ENCODE data around the gene SEC31A. TPM values are rescaled to one million over a fixed set of nuclear protein-coding genes. Genes with fewer than 3 reads are reported as not detected.

SEC31A gene
- total RNA-seq, 1 experiment from 2014 or later = 137 TPM

DNA sequence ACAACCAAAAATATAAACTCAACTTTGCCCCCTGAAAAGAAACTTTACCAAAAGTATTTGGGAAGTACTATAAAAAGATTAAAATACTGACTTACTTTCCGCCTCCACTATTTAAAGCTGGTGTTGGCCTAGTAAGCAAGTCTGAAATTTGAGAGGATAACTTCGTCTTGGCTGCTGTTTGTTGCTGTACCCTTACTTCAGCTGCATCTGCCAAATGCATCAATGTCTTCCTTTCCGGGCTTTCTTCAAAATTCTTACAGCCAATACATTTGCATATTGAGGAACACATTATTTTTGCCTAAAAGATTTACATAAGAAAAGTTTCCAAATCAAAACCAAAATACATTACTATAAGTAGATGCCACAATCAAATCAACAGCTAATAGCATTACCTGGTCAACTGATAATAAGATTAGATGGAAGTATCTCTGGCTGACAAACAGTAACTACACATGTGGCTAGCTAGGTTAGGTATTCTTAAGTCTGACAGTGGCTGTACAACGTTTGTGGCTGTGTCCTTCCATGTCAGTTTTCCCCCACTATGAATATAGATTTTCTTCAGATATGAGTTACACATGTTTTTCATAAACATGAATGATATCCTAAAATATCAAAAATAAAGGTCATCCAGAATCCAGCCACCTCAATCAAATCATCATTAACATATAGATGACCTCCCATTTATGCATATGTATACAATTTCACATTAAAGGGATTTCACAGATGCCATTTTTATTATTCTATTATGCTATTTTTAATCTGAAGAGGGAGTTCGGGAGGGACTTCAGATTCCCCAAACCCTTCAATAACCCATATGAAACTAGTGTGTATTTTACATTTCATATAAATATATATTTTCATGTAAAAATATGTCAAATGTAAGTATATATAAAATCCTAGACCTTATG lies 40.1 kb upstream of the SEC31A start (continued):
- TF ChIP-seq, protein P1, sequence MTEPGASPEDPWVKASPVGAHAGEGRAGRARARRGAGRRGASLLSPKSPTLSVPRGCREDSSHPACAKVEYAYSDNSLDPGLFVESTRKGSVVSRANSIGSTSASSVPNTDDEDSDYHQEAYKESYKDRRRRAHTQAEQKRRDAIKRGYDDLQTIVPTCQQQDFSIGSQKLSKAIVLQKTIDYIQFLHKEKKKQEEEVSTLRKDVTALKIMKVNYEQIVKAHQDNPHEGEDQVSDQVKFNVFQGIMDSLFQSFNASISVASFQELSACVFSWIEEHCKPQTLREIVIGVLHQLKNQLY (CRISPR knock-in tag; IDR thresholded peaks at IDR 0.05) = no peak
- TF ChIP-seq ZNF121 (CRISPR knock-in tag; IDR thresholded peaks at IDR 0.05) (no peak), ZNF423 (CRISPR knock-in tag; IDR thresholded peaks at IDR 0.05) (no peak), RORB (CRISPR knock-in tag; IDR thresholded peaks at IDR 0.05) (no peak), SOX15 (CRISPR knock-in tag; IDR thresholded peaks at IDR 0.05) (no peak)
- TF ChIP-seq, protein P2, sequence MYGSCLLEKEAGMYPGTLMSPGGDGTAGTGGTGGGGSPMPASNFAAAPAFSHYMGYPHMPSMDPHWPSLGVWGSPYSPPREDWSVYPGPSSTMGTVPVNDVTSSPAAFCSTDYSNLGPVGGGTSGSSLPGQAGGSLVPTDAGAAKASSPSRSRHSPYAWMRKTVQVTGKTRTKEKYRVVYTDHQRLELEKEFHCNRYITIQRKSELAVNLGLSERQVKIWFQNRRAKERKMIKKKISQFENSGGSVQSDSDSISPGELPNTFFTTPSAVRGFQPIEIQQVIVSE (CRISPR knock-in tag; IDR thresholded peaks at IDR 0.05; ENCODE audit: borderline replicate concordance) = no peak
- TF ChIP-seq, protein P3, sequence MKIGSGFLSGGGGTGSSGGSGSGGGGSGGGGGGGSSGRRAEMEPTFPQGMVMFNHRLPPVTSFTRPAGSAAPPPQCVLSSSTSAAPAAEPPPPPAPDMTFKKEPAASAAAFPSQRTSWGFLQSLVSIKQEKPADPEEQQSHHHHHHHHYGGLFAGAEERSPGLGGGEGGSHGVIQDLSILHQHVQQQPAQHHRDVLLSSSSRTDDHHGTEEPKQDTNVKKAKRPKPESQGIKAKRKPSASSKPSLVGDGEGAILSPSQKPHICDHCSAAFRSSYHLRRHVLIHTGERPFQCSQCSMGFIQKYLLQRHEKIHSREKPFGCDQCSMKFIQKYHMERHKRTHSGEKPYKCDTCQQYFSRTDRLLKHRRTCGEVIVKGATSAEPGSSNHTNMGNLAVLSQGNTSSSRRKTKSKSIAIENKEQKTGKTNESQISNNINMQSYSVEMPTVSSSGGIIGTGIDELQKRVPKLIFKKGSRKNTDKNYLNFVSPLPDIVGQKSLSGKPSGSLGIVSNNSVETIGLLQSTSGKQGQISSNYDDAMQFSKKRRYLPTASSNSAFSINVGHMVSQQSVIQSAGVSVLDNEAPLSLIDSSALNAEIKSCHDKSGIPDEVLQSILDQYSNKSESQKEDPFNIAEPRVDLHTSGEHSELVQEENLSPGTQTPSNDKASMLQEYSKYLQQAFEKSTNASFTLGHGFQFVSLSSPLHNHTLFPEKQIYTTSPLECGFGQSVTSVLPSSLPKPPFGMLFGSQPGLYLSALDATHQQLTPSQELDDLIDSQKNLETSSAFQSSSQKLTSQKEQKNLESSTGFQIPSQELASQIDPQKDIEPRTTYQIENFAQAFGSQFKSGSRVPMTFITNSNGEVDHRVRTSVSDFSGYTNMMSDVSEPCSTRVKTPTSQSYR (CRISPR knock-in tag; IDR thresholded peaks at IDR 0.05) = no peak

DNA sequence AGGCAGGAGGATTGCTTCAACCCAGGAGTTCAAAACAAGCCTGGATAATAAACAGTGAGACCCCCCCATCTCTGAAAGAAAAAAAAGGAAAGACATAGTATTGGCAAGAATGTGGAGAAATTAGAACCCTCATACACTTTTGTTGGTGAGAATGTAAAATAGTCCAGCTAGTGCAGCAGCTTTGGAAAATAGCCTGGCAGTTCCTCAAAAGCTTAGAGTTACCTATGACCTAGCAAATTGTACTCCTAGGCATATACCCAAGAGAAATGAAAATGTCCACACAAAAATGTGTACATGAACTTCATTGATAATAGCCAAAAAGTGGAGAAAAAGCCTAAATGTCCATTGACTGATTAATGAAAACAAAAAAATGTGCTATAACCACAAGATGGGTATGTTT lies 30.8 kb upstream of the SEC31A start:
- POLR2A ChIA-PET = no interaction called here
- TF ChIP-seq NR2C2 (CRISPR knock-in tag; IDR thresholded peaks at IDR 0.05) (no peak), JUN (CRISPR knock-in tag; IDR thresholded peaks at IDR 0.05) (no peak), ZNF138 (CRISPR knock-in tag; conservative IDR thresholded peaks at IDR 0.05) (no peak)
- TF ChIP-seq, protein P4, sequence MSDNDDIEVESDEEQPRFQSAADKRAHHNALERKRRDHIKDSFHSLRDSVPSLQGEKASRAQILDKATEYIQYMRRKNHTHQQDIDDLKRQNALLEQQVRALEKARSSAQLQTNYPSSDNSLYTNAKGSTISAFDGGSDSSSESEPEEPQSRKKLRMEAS (CRISPR knock-in tag; IDR thresholded peaks at IDR 0.05) = no peak
- no peak for ATAC-seq
- peaks cover 15% of the 10 kb centered on the region; the same call in 1 of the 2 replicates for H3K36me3 Mint-ChIP-seq
- 0 out of 2 replicates have a peak overlapping the region, but pooled peaks have one; percentile 37 for H3K27ac Mint-ChIP-seq
- H3K27me3 Mint-ChIP-seq (ENCODE audit: low read depth) = no peaks in the 10 kb centered on the region
- CTCF ChIA-PET = interaction anchor here (0.7 kb wide), 1 partner anchor 376 kb away, joined by 3 read pairs; no protein-coding TSS in a partner anchor
- no peak overlapping the region for H3K4me3 Mint-ChIP-seq
- H3K9me3 Mint-ChIP-seq = no peaks in the 10 kb centered on the region
- no peak for DNase-seq (ENCODE audit: low spot score)
- H3K4me1 Mint-ChIP-seq = peaks cover 12% of the 10 kb centered on the region

DNA sequence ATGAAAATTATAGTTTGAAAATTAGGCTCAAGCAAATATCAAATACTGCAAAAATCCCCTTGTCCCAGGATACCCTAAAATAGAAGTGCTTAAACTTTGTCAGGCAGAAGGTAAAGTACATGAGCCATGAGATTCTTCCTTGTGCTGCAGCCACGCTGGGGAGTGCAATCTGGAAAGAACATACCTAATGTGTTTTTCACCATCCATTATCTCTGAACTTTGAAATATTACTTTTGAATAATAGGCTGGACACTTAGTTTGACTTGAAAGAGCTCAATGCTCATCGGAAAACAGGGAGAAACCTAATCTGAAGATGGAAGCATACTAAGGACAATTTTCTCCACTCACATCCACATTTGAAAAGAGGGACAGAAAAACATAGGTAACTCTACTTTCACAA lies 28.4 kb upstream of the SEC31A start:
- ChIA-PET POLR2A (no interaction called here), CTCF (no interaction called here)
- Mint-ChIP-seq H3K27ac (no peak overlapping the region), H3K4me1 (peaks cover 6% of the 10 kb centered on the region), H3K4me3 (no peak overlapping the region), H3K9me3 (no peaks in the 10 kb centered on the region), H3K27me3 (ENCODE audit: low read depth) (no peaks in the 10 kb centered on the region), H3K36me3 (peaks cover 26% of the 10 kb centered on the region; the same call in 1 of the 2 replicates)
- ATAC-seq (no peak), DNase-seq (ENCODE audit: low spot score) (no peak)
- no peak for TF ChIP-seq SOX15 (CRISPR knock-in tag; IDR thresholded peaks at IDR 0.05)
- TF ChIP-seq ZNF121 (CRISPR knock-in tag; IDR thresholded peaks at IDR 0.05) = no peak
- TF ChIP-seq NFE2L1 (CRISPR knock-in tag; IDR thresholded peaks at IDR 0.05) = no peak
- TF ChIP-seq GABPB1 (CRISPR knock-in tag; IDR thresholded peaks at IDR 0.05) = no peak
- TF ChIP-seq FOXJ3 (CRISPR knock-in tag; IDR thresholded peaks at IDR 0.05; ENCODE audit: borderline replicate concordance) = no peak
- no peak for TF ChIP-seq ELF4 (CRISPR knock-in tag; IDR thresholded peaks at IDR 0.05; ENCODE audit: low read depth)
- TF ChIP-seq, protein P5, sequence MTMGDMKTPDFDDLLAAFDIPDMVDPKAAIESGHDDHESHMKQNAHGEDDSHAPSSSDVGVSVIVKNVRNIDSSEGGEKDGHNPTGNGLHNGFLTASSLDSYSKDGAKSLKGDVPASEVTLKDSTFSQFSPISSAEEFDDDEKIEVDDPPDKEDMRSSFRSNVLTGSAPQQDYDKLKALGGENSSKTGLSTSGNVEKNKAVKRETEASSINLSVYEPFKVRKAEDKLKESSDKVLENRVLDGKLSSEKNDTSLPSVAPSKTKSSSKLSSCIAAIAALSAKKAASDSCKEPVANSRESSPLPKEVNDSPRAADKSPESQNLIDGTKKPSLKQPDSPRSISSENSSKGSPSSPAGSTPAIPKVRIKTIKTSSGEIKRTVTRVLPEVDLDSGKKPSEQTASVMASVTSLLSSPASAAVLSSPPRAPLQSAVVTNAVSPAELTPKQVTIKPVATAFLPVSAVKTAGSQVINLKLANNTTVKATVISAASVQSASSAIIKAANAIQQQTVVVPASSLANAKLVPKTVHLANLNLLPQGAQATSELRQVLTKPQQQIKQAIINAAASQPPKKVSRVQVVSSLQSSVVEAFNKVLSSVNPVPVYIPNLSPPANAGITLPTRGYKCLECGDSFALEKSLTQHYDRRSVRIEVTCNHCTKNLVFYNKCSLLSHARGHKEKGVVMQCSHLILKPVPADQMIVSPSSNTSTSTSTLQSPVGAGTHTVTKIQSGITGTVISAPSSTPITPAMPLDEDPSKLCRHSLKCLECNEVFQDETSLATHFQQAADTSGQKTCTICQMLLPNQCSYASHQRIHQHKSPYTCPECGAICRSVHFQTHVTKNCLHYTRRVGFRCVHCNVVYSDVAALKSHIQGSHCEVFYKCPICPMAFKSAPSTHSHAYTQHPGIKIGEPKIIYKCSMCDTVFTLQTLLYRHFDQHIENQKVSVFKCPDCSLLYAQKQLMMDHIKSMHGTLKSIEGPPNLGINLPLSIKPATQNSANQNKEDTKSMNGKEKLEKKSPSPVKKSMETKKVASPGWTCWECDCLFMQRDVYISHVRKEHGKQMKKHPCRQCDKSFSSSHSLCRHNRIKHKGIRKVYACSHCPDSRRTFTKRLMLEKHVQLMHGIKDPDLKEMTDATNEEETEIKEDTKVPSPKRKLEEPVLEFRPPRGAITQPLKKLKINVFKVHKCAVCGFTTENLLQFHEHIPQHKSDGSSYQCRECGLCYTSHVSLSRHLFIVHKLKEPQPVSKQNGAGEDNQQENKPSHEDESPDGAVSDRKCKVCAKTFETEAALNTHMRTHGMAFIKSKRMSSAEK (CRISPR knock-in tag; IDR thresholded peaks at IDR 0.05; ENCODE audit: borderline replicate concordance) = no peak
- TF ChIP-seq HMGA2 (CRISPR knock-in tag; IDR thresholded peaks at IDR 0.05) = no peak
- TF ChIP-seq RELA (CRISPR knock-in tag; IDR thresholded peaks at IDR 0.05; ENCODE audit: borderline replicate concordance) = no peak
- TF ChIP-seq, protein P6, sequence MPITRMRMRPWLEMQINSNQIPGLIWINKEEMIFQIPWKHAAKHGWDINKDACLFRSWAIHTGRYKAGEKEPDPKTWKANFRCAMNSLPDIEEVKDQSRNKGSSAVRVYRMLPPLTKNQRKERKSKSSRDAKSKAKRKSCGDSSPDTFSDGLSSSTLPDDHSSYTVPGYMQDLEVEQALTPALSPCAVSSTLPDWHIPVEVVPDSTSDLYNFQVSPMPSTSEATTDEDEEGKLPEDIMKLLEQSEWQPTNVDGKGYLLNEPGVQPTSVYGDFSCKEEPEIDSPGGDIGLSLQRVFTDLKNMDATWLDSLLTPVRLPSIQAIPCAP (CRISPR knock-in tag; IDR thresholded peaks at IDR 0.05) = no peak
- no peak for TF ChIP-seq KAT7 (CRISPR knock-in tag; IDR thresholded peaks at IDR 0.05; ENCODE audit: borderline replicate concordance)
